NOMO-1 (cell line): Measurements from ENCODE around the gene VOPP1.

ENCODE experiments used
- DNase-seq, 2 experiments: peaks; one replicate each; lab custom pipeline; 2025; ENCODE audit not compliant: unreplicated experiment in 2 of 2; lab: John Stamatoyannopoulos, UW

The VOPP1 gene

DNA sequence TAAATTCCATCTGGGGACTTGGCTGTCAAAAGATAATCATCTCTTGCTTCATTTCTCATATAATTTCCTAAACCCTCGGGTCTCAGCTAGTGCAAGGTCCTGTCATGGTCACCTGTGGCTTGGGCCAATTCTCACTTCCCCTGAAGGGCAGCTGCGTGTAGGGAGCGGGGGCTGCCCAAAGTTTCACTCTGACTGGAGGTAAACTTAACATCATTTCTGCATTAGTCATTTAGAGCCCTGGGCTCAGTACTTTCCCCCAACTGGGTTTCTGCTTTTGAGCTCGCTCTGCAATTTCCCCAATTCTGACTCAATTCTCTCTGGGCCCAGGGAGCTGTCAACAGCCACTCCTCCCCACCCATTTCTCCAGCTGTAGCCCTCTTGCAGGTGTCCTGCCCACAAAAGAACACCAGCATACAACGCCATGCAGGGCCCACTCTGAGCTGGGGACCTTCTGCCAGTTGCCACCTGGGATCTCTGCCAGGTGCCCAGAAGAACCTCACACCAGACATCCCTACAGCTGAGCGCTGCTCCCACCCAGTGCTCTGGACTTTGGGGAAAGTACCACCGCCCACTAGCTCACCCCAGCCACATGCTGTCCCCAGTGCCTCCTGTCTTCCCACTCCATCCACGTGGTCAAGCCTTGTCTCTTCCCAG is 37.9 kb downstream of the VOPP1 start:
- peak; percentile 93 to 98 for DNase-seq

GRCh38 chr7:55533729-55534080 is 38.6 kb downstream of the VOPP1 start:
- DNase-seq: no peak

GRCh38 chr7:55533050-55533728 is 39.1 kb downstream of the VOPP1 start:
- DNase-seq: peak; percentile 41 to 86

GRCh38 chr7:55532150-55532917 is 40.0 kb downstream of the VOPP1 start:
- DNase-seq: no peak

DNA sequence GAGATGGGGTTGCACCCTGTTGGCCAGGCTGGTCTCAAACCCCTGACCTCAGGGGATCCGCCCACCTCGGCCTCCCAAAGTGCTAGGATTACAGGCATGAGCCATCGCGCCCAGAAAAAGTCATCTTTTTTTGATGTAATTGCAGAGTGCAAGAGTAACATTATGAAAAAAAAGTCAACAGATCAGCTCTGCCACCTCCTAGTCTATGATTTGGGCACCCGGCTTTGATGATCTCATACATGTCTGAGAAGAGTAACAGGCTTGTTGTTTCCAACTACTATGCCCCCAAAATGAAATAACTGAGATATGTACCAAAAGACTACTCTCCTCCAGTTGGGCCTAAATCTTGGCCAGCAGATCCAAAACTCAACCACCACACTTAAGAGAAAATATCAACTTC is 40.8 kb downstream of the VOPP1 start:
- no peak for DNase-seq

- DNase-seq: no peak
These were observed 45.0 kb downstream of the VOPP1 start for GRCh38 chr7:55527307-55527706.

- DNase-seq: peak in 1 of 2 experiments; percentile 52
These were observed 45.5 kb downstream of the VOPP1 start for GRCh38 chr7:55526770-55527169.

GRCh38 chr7:55526329-55526728 is 46.0 kb downstream of the VOPP1 start:
- DNase-seq: no peak

GRCh38 chr7:55524558-55525310 is 47.6 kb downstream of the VOPP1 start:
- no peak for DNase-seq

- no peak for DNase-seq
These were observed 48.9 kb downstream of the VOPP1 start for GRCh38 chr7:55523366-55523765.

DNA sequence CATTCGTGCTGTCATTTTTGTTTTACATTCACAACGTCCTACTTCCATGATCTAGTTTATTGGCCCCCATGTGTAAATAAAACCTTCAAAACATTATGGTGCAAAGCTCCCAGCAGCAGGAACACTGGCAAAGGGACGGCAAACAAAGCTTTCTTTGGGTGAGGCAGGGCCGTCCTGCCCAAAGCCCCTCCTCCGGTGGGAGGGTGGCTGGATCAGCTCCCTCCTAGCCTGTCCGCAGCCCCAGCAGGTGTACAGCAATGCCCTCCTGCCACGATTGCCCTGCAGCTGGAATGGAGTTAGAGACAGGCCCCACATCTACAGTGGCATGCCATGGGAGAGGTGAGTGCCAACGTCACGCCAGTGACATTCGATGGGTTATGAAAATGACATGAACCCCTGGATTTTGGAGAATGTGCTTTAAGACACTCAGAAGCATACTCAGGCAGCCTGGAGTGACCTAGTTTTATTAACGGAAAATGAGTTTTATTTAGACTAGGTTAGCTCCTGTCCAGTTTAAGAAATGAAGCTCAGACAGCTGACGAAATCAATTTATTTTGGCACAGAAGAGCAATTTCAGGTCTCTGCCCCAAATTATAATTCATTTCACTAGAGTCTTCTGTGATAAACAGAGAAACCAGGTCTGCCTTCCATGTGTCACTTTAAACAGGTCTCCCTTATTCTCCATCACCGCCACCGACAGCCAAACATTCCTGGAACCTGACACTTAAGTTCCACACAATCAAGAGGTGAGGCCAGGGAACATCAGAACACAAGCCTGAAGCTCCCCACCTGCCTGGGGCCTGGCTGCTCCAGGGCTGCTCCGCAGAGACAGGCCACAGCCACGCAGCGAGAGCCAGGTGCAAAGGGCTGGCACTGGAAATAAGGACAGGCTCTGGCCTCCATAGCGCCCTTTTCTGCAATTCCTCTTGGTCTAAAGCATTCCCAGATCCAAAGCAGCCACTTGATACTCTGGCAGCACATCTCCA is 50.1 kb downstream of the VOPP1 start:
- no peak for DNase-seq

GRCh38 chr7:55521512-55521911 is 50.8 kb downstream of the VOPP1 start:
- no peak for DNase-seq

DNA sequence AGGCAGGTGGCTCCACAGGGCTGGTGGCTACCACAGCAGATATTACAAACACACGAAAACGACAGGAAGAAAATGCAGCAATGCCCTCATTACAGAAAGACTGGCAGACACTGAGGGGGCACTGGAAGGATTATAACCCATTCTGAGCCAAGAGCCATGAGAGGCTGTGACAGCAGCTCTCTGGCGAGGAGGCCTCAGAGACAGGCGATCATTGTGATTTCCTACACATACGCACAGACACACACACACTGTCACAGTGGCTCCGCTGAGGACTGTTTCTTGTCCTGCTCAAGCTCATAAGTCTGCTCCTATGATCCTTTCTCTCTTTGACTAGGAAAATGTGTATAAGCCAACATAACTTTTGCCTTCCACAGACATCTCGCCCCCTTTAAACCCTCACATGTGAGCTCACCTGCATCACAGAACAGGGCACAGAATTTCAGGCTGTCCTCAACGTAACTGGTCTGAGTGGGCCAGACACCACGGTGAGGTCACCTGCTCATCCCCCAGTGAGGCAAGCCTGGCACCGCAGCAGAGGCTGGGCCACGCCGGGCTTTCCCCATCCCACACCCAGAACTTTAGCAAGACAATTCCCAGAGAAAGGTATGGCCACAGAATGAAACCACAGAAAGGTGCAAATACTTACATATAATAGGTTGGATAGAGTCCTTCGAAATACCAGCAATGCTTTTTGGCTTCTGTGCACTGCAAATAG is 51.7 kb downstream of the VOPP1 start:
- DNase-seq: no peak

DNA sequence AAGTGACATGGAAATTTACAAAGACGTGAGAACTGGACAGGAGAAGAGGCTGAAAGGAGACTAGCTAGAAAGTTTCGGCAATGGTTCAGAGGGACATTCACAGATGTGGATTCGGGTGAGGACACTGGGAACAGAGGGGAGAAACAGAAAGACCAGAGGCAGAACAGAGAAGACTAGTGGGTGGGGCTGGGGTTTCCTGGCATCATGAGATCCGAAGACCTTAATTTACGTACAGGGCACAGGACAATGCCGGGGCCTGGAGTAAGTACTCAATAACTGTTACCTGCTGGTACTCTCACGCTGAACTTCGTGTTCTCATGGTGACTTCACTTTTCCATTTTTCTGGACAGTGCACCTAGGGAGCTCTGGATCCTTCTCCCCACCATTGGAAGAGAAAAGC is 53.5 kb downstream of the VOPP1 start:
- DNase-seq: no peak

- DNase-seq: no peak
These were observed 54.2 kb downstream of the VOPP1 start for GRCh38 chr7:55517936-55518689.

- DNase-seq: no peak
These were observed 55.1 kb downstream of the VOPP1 start for GRCh38 chr7:55517191-55517633.

GRCh38 chr7:55516409-55516808 is 55.9 kb downstream of the VOPP1 start:
- DNase-seq: no peak

DNA sequence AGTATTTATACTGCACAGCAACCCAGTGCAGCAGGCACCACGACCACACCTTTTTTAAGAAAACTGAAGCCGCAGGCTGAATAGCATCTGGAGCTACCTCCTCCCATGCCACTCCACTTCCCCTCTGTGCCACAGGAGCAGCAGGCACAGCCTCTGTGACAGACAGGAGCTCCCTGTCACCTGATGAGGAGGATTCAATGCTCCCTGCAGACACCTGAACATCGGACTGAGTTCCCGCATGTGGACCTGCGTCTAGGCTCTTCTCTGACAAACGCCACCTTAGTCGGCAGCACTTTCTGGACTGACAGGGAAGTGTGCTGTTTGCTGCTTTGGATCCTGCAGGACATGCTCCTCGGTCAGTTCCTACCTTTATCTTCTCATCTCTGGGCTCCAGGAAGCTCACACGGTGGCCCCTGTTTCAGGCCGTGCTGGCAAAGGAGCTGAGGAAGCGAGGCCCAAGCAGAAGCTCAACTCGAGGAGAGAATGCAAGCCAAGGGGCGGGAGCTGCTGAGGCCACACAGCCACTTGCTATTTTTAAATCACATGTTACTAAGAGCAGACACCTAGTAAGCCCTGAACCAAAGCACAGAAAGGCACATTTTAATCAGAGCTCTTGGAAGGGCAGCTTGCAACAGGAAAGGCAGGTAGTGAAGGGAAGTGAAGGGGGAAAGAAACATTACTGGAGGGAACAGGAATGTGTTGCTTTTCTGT is 56.6 kb downstream of the VOPP1 start:
- DNase-seq: no peak
